ENCODE data around the gene ANO4. TPM values are rescaled to one million over a fixed set of nuclear protein-coding genes. Genes with fewer than 3 reads are reported as not detected.

Gene ANO4
- total RNA-seq, 4 donors from 2014 or later: 0.06 TPM; not detected in 3

DNA sequence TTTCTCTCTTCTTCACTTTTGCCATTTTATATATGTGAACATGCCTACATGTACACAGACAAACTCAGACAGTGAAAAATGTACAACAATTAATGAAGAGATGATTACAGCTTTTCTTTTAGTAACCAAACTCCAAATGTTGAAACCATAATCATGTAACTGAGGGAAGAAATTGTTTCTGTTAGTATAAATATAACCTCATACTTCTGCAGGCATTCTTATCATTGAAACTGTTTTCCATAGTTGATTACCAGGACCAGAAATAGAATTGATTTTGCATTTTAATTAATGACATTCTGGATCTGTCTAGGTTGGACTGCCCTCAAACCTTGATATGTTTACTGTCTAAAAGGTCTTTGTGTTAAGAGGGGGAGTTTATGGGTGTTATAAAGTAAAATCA lies 3.2 kb downstream of the ANO4 start:
- intact Hi-C loops (cut with DNase I; ENCODE audit: low total_unique reads): no loop called here
- no peak for DNase-seq (ENCODE audit: low spot score in 2 of 2)
- no peak for TF ChIP-seq POLR2A (IDR thresholded peaks at IDR 0.05)
- TF ChIP-seq, protein P1, sequence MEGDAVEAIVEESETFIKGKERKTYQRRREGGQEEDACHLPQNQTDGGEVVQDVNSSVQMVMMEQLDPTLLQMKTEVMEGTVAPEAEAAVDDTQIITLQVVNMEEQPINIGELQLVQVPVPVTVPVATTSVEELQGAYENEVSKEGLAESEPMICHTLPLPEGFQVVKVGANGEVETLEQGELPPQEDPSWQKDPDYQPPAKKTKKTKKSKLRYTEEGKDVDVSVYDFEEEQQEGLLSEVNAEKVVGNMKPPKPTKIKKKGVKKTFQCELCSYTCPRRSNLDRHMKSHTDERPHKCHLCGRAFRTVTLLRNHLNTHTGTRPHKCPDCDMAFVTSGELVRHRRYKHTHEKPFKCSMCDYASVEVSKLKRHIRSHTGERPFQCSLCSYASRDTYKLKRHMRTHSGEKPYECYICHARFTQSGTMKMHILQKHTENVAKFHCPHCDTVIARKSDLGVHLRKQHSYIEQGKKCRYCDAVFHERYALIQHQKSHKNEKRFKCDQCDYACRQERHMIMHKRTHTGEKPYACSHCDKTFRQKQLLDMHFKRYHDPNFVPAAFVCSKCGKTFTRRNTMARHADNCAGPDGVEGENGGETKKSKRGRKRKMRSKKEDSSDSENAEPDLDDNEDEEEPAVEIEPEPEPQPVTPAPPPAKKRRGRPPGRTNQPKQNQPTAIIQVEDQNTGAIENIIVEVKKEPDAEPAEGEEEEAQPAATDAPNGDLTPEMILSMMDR (IDR thresholded peaks at IDR 0.05): no peak
- H3K4me3 ChIP-seq (ENCODE audit: low read depth, poor library complexity, severe bottlenecking): no peak overlapping the region

DNA sequence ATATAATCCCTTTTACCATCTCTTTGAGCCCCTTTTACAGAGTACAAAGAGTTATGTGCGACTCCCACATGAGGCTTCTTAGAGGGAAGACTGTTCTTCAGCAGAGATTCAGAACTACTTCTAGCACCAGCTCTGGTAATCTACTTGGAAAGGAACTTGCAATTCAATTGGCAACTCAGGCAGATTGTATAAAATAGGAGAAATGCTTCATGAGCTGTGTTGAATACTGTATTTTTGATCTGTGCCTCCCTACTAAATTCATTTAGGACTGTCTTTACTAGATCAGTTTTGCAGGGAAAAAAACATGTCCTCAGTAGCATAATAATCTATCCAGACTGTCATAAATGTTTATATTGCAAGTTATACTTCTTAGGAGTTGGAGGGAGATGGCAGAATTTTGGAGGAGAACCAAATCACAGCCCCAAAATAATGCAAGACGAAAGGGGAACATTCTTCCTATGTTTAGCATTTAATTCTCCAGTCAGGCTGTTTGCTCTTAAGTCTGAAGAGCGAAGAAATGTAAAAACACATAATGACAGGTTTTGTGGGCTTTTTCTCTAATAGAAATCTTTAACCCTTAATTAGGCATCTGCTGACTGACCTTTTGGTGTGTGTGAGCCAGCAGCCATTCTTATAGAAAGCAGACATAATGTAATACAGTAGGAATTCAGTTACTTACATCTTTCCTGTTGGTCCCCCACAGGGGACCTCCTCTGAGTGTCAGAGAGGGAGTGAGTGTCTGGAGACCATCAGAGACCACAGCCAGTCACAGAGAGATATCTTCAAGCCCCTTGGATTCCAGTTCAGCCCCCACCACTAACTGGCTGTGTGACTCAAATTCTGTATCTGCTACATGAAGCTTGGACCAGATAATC lies 3.9 kb downstream of the ANO4 start:
- TF ChIP-seq, protein P1 (IDR thresholded peaks at IDR 0.05): no peak
- no peak for TF ChIP-seq POLR2A (IDR thresholded peaks at IDR 0.05)
- no peak for DNase-seq (ENCODE audit: low spot score in 2 of 2)
- H3K4me3 ChIP-seq (ENCODE audit: low read depth, poor library complexity, severe bottlenecking): no peak overlapping the region
- WGBS, 2 donors: 61 to 70% methylated on average over 3 of the region's 3 CpGs
- intact Hi-C loops (cut with DNase I; ENCODE audit: low total_unique reads): no loop called here

DNA sequence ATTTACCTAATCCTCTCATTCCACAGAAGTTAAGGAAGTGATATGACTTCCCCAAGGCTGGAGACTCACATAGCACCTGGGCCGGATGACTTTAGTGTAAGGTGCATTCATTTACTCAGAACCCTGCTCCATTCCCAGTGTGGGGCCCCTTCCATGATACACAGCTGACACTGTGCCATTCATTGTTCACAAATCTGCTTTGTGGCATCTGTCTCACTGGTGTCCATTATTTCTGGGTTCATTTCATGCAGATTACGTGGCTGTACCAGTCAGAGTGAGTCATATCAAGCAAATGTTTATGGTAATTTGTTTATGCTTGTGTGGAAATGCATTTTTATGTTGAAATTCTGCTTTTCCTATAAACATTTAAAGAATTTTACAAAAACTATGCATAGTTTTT lies 5.2 kb downstream of the ANO4 start:
- intact Hi-C loops (cut with DNase I; ENCODE audit: low total_unique reads): no loop called here
- TF ChIP-seq, protein P1 (IDR thresholded peaks at IDR 0.05): no peak
- TF ChIP-seq POLR2A (IDR thresholded peaks at IDR 0.05): no peak
- 73 to 82% methylated on average over 2 of the region's 2 CpGs for WGBS, 2 donors
- H3K4me3 ChIP-seq (ENCODE audit: low read depth, poor library complexity, severe bottlenecking): no peak overlapping the region
- DNase-seq (ENCODE audit: low spot score in 2 of 2): no peak

DNA sequence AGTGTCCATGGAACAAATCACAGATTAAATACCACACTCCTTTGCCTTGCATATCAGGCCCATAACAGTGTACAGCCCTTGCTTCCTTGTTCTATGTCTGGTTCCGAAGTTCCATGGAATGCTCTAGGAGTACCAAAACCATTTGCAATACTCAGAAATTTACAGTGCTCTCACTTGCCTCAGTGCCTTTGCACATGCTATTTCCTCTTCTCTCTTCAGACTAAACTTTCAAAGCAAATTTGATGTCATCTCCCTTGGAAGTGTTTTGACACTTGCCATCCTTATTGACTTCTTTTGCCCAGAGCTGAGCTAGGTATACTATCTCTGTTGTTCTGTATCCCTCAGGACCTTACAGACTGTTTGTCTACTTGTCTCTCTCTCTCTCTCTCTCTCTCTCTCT lies 6.1 kb downstream of the ANO4 start:
- WGBS, 2 donors: 81 to 90% methylated on average over 1 of the region's 1 CpG
- no peak overlapping the region for H3K4me3 ChIP-seq (ENCODE audit: low read depth, poor library complexity, severe bottlenecking)
- intact Hi-C loops (cut with DNase I; ENCODE audit: low total_unique reads): no loop called here
- DNase-seq (ENCODE audit: low spot score in 2 of 2): no peak
- no peak for TF ChIP-seq POLR2A (IDR thresholded peaks at IDR 0.05)
- TF ChIP-seq, protein P1 (IDR thresholded peaks at IDR 0.05): no peak

DNA sequence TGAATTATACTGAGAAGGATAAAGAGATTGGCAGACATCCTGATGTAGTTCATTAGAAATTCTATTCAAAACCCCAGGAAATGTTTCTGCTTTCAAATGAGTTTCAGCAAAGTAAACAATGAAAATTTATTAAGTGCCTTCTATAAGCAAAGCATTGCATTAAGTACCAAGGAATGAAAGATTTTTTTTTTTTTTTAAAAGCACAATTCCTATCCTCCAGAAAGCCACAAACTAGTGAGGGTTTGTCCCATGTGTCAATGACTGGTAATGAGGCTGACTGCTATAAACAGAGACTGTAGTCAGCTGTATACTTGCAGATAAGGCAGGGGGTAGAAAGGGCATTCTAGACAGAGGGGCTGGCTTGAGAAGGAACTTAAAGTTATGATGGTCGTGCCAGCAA lies 6.7 kb downstream of the ANO4 start:
- intact Hi-C loops (cut with DNase I; ENCODE audit: low total_unique reads): no loop called here
- TF ChIP-seq, protein P1 (IDR thresholded peaks at IDR 0.05): no peak
- no peak for TF ChIP-seq POLR2A (IDR thresholded peaks at IDR 0.05)
- no peak overlapping the region for H3K4me3 ChIP-seq (ENCODE audit: low read depth, poor library complexity, severe bottlenecking)
- WGBS, 2 donors: 0 to 3% methylated on average over 1 of the region's 1 CpG
- DNase-seq (ENCODE audit: low spot score in 2 of 2): no peak

DNA sequence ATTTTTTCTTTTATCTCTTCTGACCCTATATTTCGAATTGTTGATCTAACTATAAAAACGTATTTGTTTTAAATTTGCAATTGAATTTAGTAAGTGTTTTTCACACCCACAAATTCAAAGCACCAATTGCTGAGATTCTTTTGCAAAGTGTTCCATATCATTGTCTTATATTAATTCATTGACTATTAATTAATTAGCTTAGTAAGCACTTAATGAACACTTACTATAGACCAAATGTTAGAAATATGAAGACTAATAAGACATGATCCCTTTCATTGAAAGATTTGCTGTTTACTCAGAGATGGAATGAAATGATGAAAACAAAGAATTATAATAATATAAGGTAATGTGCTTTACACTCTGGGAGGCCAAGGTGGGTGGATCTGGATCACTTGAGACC lies 14.2 kb downstream of the ANO4 start:
- no peak for TF ChIP-seq POLR2A (IDR thresholded peaks at IDR 0.05)
- 79 to 83% methylated on average over 2 of the region's 2 CpGs for WGBS, 2 donors
- no peak overlapping the region for H3K4me3 ChIP-seq (ENCODE audit: low read depth, poor library complexity, severe bottlenecking)
- no peak for DNase-seq (ENCODE audit: low spot score in 2 of 2)
- intact Hi-C loops (cut with DNase I; ENCODE audit: low total_unique reads): no loop called here

All from lower leg skin (tissue), 4 donors.